Fibroblast of the conjunctiva (primary cell): ENCODE measurements around the gene MKKS.
"Not testable (repeated sequence)": the region's sequence is repeated elsewhere in the genome, so short reads cannot be mapped to it uniquely, and the experiment has no call there.

Source experiments
- DNase-seq: peaks from one replicate; pipeline ENCODE4 v3.0.0-alpha.2; 2010; ENCODE audit warnings: low read depth

Gene MKKS

GRCh38 chr20:10412591-10413408 is 21.2 kb downstream of the MKKS start:
- DNase-seq = no peak

- DNase-seq = no peak
Observed at GRCh38 chr20:10411673-10412072, 22.3 kb downstream of the MKKS start.

GRCh38 chr20:10408108-10408813 is 25.8 kb downstream of the MKKS start:
- no peak for DNase-seq

- DNase-seq = no peak
Observed at GRCh38 chr20:10404959-10405530, 29.0 kb downstream of the MKKS start.

GRCh38 chr20:10404023-10404628 is 29.9 kb downstream of the MKKS start:
- DNase-seq = no peak

- DNase-seq = no peak
Observed at GRCh38 chr20:10402938-10403608, 30.9 kb downstream of the MKKS start.

- no peak for DNase-seq
Observed at GRCh38 chr20:10398834-10399369, 35.1 kb downstream of the MKKS start.

- DNase-seq = not testable (repeated sequence)
Observed at GRCh38 chr20:10394752-10395151, 39.3 kb downstream of the MKKS start.

GRCh38 chr20:10390709-10391108 is 43.3 kb downstream of the MKKS start:
- DNase-seq = no peak

- DNase-seq = no peak
Observed at GRCh38 chr20:10388597-10388996, 45.4 kb downstream of the MKKS start.

- no peak for DNase-seq
Observed at GRCh38 chr20:10387686-10388085, 46.3 kb downstream of the MKKS start.

GRCh38 chr20:10385850-10386544 is 48.0 kb downstream of the MKKS start:
- no peak for DNase-seq

- no peak for DNase-seq
Observed at GRCh38 chr20:10381477-10381876, 52.5 kb downstream of the MKKS start.

- no peak for DNase-seq
Observed at GRCh38 chr20:10379761-10380160, 54.3 kb downstream of the MKKS start.

- DNase-seq = no peak
Observed at GRCh38 chr20:10376270-10377075, 57.5 kb downstream of the MKKS start.

- no peak for DNase-seq
Observed at GRCh38 chr20:10375191-10375590, 58.8 kb downstream of the MKKS start.

- DNase-seq = no peak
Observed at GRCh38 chr20:10374036-10374435, 60.0 kb downstream of the MKKS start.

GRCh38 chr20:10371467-10371866 is 62.6 kb downstream of the MKKS start:
- DNase-seq = no peak

GRCh38 chr20:10370091-10370887 is 63.7 kb downstream of the MKKS start:
- no peak for DNase-seq

GRCh38 chr20:10369723-10370090 is 64.3 kb downstream of the MKKS start:
- no peak for DNase-seq
